PC-3 (cell line): Measurements from ENCODE around the gene VWA8. TPM values are rescaled to one million over a fixed set of nuclear protein-coding genes. Genes with fewer than 3 reads are reported as not detected.

Experiments
- ATAC-seq: fragments of 200-7000 bp; cut with Tn5 transposase; 2 replicates; pipeline ENCODE4 v1.9.1; 2020; ENCODE audit warnings: mild to moderate bottlenecking, moderate library complexity
- BruUV-seq: library from RNA; stranded (reverse); fragments of 400-500 nt; replicated peaks from 2 replicates; lab custom pipeline; 2021; lab: Mats Ljungman, UMichigan
- CTCF ChIA-PET: fragments of 300-600 bp; sonication (Branson Sonifier 250); formaldehyde crosslinking; loops from one replicate; lab custom pipeline; 2022; ENCODE audit warnings: antibody characterized with exemption; lab: Charles Lee
- POLR2A ChIA-PET: fragments of 300-600 bp; sonication (Branson Sonifier 250); formaldehyde crosslinking; loops from one replicate; lab custom pipeline; 2022; ENCODE audit warnings: antibody characterized with exemption; ENCODE audit not compliant: unreplicated experiment; lab: Charles Lee
- DNase-seq: peaks from one replicate; pipeline ENCODE4 v3.0.0-alpha.2; 2015
- H2AFZ ChIP-seq: fragments of 300-600 bp; sonication (generic); 2 replicates; pipeline ENCODE4 v1.6.0; 2016; ENCODE audit warnings: antibody characterized with exemption, low read length
- H3F3A ChIP-seq: fragments of 300-600 bp; sonication (generic); one replicate; pipeline ENCODE4 v1.6.0; 2017; ENCODE audit warnings: antibody characterized with exemption, low read length, control low read depth, mild to moderate bottlenecking; ENCODE audit not compliant: unreplicated experiment
- H3K27ac ChIP-seq: fragments of 300-600 bp; sonication (generic); 2 replicates; pipeline ENCODE4 v1.5.1; 2016; ENCODE audit warnings: mild to moderate bottlenecking, low read length
- H3K27me3 ChIP-seq: fragments of 300-600 bp; sonication (generic); 2 replicates; pipeline ENCODE4 v1.6.1; 2016; ENCODE audit warnings: low read length, mixed read lengths
- H3K36me3 ChIP-seq: fragments of 300-600 bp; sonication (generic); 2 replicates; pipeline ENCODE4 v1.6.1; 2016; ENCODE audit warnings: low read depth, mixed run types, low read length, mixed read lengths
- H3K4me1 ChIP-seq: fragments of 300-600 bp; sonication (generic); 2 replicates; pipeline ENCODE4 v1.5.1; 2016; ENCODE audit warnings: low read length; ENCODE audit not compliant: insufficient read depth
- H3K4me2 ChIP-seq: fragments of 300-600 bp; sonication (generic); 2 replicates; pipeline ENCODE4 v1.6.0; 2016; ENCODE audit warnings: low read length
- H3K4me3 ChIP-seq: fragments of 300-600 bp; sonication (generic); 2 replicates; pipeline ENCODE4 v1.5.1; 2016; ENCODE audit warnings: mild to moderate bottlenecking, low read length, mixed read lengths
- H3K79me2 ChIP-seq: fragments of 300-600 bp; sonication (generic); 2 replicates; pipeline ENCODE4 v1.6.1; 2017; ENCODE audit warnings: low read length, mixed read lengths
- H3K9ac ChIP-seq: fragments of 300-600 bp; sonication (generic); 2 replicates; pipeline ENCODE4 v1.6.0; 2016; ENCODE audit warnings: mild to moderate bottlenecking, low read length
- H3K9me2 ChIP-seq: fragments of 300-600 bp; sonication (generic); replicated peaks from 2 replicates; pipeline ENCODE4 v1.6.1; 2016; ENCODE audit warnings: mixed run types, low read length, mixed read lengths
- H3K9me3 ChIP-seq: fragments of 300-600 bp; sonication (generic); 2 replicates; pipeline ENCODE4 v1.6.1; 2016; ENCODE audit warnings: low read length, mixed read lengths
- H4K20me1 ChIP-seq: fragments of 300-600 bp; sonication (generic); 2 replicates; pipeline ENCODE4 v1.6.1; 2016; ENCODE audit warnings: low read length, mixed read lengths
- EZH2 ChIP-seq: fragments of 300-600 bp; sonication (generic); IDR thresholded peaks from one replicate; pipeline ENCODE4 v1.6.1; 2017; ENCODE audit warnings: antibody characterized with exemption, mild to moderate bottlenecking, low read length; ENCODE audit not compliant: unreplicated experiment
- EZH2phosphoT487 ChIP-seq: fragments of 300-600 bp; sonication (generic); IDR thresholded peaks from 2 replicates; pipeline ENCODE4 v1.6.1; 2018; ENCODE audit warnings: mild to moderate bottlenecking, antibody characterized with exemption, low read length, borderline replicate concordance
- intact Hi-C: fragments of 100-400 bp; cut with micrococcal nuclease; formaldehyde crosslinking; loops from 2 replicates; pipeline ENCODE4 v1.9.0; 2023
- total RNA-seq: library from RNA; depleted of rRNA; stranded (reverse); fragments of >200 nt; gene quantifications from 2 replicates; pipeline ENCODE4 v1.2.3, GENCODE V29; 2014
- TF ChIP-seq, protein P1 (sequence below): fragments of 300-600 bp; sonication (generic); conservative IDR thresholded peaks from 2 replicates; pipeline ENCODE4 v1.5.1; 2017; ENCODE audit warnings: antibody characterized with exemption, low read depth, mild to moderate bottlenecking, low read length

VWA8 gene
- total RNA-seq, 1 experiment from 2014 or later = 10.0 TPM

DNA sequence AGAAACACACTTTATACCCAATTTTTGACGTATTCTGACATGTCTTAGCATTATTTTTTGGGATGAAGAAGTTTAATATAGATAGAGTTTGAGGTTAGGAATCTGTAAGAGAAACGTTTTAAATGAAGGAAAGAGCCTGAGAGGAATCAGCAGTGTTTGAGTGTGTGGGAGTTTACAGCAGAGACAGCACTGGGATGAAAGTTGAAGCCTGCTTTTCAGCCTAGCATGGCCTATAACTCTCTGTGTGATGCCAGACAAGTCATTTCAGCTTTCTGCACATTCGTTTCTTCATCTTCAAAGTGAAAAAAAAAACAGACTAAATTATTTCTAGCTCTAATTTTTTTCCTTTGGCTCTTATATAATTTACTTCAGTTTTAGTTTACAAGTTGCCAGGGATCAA is 326.5 kb downstream of the VWA8 start:
- H3K9ac ChIP-seq = no peak overlapping the region
- no peak overlapping the region for H2AFZ ChIP-seq
- H3K79me2 ChIP-seq = no peaks in the 10 kb centered on the region
- intact Hi-C loops = no loop called here
- DNase-seq (no peak), ATAC-seq (no peak)
- H4K20me1 ChIP-seq = no peaks in the 10 kb centered on the region
- H3F3A ChIP-seq = no peaks in the 10 kb centered on the region
- H3K4me3 ChIP-seq = no peak overlapping the region
- POLR2A ChIA-PET = no interaction called here
- no peak for TF ChIP-seq EZH2phosphoT487
- no peak for TF ChIP-seq EZH2
- TF ChIP-seq, protein P1, sequence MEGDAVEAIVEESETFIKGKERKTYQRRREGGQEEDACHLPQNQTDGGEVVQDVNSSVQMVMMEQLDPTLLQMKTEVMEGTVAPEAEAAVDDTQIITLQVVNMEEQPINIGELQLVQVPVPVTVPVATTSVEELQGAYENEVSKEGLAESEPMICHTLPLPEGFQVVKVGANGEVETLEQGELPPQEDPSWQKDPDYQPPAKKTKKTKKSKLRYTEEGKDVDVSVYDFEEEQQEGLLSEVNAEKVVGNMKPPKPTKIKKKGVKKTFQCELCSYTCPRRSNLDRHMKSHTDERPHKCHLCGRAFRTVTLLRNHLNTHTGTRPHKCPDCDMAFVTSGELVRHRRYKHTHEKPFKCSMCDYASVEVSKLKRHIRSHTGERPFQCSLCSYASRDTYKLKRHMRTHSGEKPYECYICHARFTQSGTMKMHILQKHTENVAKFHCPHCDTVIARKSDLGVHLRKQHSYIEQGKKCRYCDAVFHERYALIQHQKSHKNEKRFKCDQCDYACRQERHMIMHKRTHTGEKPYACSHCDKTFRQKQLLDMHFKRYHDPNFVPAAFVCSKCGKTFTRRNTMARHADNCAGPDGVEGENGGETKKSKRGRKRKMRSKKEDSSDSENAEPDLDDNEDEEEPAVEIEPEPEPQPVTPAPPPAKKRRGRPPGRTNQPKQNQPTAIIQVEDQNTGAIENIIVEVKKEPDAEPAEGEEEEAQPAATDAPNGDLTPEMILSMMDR = no peak
- H3K36me3 ChIP-seq = no peaks in the 10 kb centered on the region
- CTCF ChIA-PET = no interaction called here
- H3K9me2 ChIP-seq = no peaks in the 10 kb centered on the region
- H3K27ac ChIP-seq = no peak overlapping the region
- no peaks in the 10 kb centered on the region for H3K4me1 ChIP-seq
- no peak overlapping the region for H3K4me2 ChIP-seq
- H3K27me3 ChIP-seq = no peaks in the 10 kb centered on the region
- no peaks in the 10 kb centered on the region for H3K9me3 ChIP-seq
- BruUV-seq = no TSS peak

DNA sequence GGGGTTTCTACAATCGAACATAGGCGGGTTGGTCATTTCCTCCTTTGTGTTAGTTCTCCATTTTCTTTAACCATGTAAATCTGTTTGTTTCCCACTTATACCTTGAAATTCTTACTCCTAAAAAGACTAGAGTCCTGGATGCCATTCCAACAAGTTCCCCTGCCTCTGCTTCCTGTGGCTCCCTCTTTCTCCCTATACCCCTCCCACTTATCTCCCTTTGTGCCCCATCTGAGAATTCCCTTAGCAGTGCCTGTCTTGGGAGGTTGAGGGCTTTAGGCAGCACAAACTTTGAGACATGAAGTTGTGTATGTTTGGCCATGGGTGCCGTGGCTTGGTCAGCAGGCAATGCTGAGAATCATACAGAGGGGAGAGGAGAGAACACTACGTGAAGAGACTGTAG is 327.1 kb downstream of the VWA8 start:
- POLR2A ChIA-PET = no interaction called here

DNA sequence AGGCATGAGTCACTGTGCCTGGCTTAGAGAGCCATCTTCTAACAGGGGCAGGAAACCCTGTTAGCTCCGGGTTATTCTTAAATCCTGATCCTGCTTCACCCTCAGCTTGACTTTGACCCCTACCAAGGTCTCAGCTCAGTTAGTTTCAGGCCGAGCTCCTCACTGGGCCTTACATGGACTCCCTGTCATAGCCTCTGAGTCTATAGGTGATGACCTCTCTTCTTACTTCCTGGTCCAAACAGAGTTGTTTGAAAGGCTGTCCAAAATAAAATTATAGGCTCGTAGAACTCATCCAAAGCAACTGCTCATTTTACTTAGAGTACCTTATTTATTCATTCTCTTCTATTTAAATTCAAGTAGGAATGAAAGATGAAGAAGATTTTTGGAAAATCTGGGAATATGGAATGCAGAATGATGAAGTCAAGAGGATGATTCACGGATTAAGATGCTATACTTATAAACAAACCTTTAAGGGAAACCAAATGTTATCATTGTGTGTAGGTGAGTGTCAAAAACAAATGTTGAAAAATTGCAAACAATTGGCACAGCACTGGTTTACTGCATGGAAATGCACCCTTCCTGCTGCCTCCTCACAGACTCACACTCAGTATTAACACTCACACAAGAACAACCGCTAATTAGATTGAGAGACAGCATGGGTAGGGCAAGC is 329.5 kb downstream of the VWA8 start:
- Histone ChIP-seq H4K20me1 (no peaks in the 10 kb centered on the region), H3K27ac (no peak overlapping the region), H3F3A (no peaks in the 10 kb centered on the region), H3K9me2 (no peaks in the 10 kb centered on the region), H3K9ac (no peak overlapping the region), H3K4me2 (no peak overlapping the region), H3K36me3 (no peaks in the 10 kb centered on the region), H3K79me2 (no peaks in the 10 kb centered on the region), H3K4me3 (no peak overlapping the region), H2AFZ (no peak overlapping the region), H3K9me3 (no peaks in the 10 kb centered on the region), H3K4me1 (no peaks in the 10 kb centered on the region), H3K27me3 (no peaks in the 10 kb centered on the region)
- POLR2A ChIA-PET = no interaction called here
- no TSS peak for BruUV-seq
- intact Hi-C loops = no loop called here
- DNase-seq = no peak
- ATAC-seq = no peak
- CTCF ChIA-PET = no interaction called here
- TF ChIP-seq EZH2 = no peak
- TF ChIP-seq, protein P1 = no peak
- no peak for TF ChIP-seq EZH2phosphoT487

More for the DNA sequence above, 327.1 kb downstream of the VWA8 start:
- Histone ChIP-seq H3F3A (no peaks in the 10 kb centered on the region), H3K9ac (no peak overlapping the region), H4K20me1 (no peaks in the 10 kb centered on the region), H3K79me2 (no peaks in the 10 kb centered on the region), H3K4me2 (no peak overlapping the region), H3K4me3 (no peak overlapping the region), H2AFZ (no peak overlapping the region), H3K4me1 (no peaks in the 10 kb centered on the region), H3K9me2 (no peaks in the 10 kb centered on the region), H3K9me3 (no peaks in the 10 kb centered on the region), H3K36me3 (no peaks in the 10 kb centered on the region), H3K27ac (no peak overlapping the region), H3K27me3 (no peaks in the 10 kb centered on the region)
- CTCF ChIA-PET = no interaction called here
- intact Hi-C loops = no loop called here
- no TSS peak for BruUV-seq
- TF ChIP-seq, protein P1 = no peak
- TF ChIP-seq EZH2phosphoT487 = no peak
- no peak for TF ChIP-seq EZH2
- DNase-seq (no peak), ATAC-seq (no peak)
